ENCODE results near the gene DIP2C. TPM values are rescaled to one million over a fixed set of nuclear protein-coding genes. Genes with fewer than 3 reads are reported as not detected.
"Not testable (repeated sequence)": the region's sequence is repeated elsewhere in the genome, so short reads cannot be mapped to it uniquely, and the experiment has no call there.

DIP2C gene
- polyA plus RNA-seq, 4 donors, result 3.1 to 13.3 (median 4.7) TPM

DNA sequence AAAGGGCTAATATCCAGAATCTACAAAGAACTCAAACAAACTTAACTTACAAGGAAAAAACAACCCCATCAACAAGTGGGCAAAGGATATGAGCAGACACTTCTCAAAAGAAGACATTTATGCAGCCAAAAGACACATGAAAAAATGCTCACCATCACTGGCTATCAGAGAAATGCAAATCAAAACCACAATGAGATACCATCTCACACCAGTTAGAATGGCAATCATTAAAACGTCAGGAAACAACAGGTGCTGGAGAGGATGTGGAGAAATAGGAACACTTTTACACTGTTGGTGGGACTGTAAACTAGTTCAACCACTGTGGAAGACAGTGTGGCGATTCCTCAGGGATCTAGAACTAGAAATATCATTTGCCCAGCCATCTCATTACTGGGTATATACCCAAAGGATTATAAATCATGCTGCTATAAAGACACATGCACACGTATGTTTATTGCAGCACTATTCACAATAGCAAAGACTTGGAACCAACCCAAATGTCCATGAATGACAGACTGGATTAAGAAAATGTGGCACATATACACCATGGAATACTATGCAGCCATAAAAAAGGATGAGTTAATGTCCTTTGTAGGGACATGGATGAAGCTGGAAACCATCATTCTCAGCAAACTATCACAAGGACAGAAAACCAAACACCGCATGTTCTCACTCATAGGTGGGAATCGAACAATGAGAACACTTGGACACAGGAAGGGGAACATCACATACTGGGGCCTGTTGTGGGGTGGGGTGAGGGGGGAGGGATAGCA lies 423.5 kb downstream of the DIP2C start:
- H3K4me1 ChIP-seq (ENCODE audit: control insufficient read depth in 3 of 3, insufficient read depth in 2 of 3, low read depth in 1 of 3, low read length in 2 of 3); H3K27me3 ChIP-seq (ENCODE audit: control insufficient read depth in 3 of 3, insufficient read depth in 3 of 3, low read length in 3 of 3); H3K36me3 ChIP-seq (ENCODE audit: control insufficient read depth in 3 of 3, insufficient read depth in 2 of 3, low read depth in 1 of 3, low read length in 3 of 3); FAIRE-seq; H3K4me3 ChIP-seq (ENCODE audit: low read depth in 1 of 3, low read length in 3 of 3); DNase-seq; H3K27ac ChIP-seq (ENCODE audit: low read depth in 1 of 3, low read length in 2 of 3); H3K9me3 ChIP-seq (ENCODE audit: control insufficient read depth in 2 of 2, insufficient read depth in 1 of 2, low read depth in 1 of 2, low read length in 1 of 2): not testable (repeated sequence)
- WGBS, 3 donors, result 59 to 75% (median 61%) methylated on average over 3 to 4 of the region's 5 CpGs

DNA sequence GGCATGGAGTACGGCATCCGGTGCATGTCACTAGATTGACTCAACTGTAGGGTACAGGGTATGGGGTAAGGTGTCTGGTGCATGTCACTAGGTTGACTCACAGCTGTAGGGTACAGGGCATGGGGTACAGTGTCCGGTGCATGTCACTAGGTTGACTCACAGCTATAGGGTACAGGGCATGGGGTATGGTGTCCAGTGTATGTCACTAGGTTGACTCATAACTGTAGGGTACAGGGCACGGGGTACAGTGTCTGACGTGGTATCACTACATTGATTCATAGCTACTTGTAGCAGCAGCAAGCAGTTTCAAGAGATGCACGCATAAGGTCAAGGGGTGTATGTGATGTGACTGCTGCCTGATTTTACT lies 424.4 kb downstream of the DIP2C start:
- not testable (repeated sequence) for H3K4me3 ChIP-seq (ENCODE audit: low read depth in 1 of 3, low read length in 3 of 3); H3K36me3 ChIP-seq (ENCODE audit: control insufficient read depth in 3 of 3, insufficient read depth in 2 of 3, low read depth in 1 of 3, low read length in 3 of 3); H3K27me3 ChIP-seq (ENCODE audit: control insufficient read depth in 3 of 3, insufficient read depth in 3 of 3, low read length in 3 of 3); H3K27ac ChIP-seq (ENCODE audit: low read depth in 1 of 3, low read length in 2 of 3); FAIRE-seq; H3K4me1 ChIP-seq (ENCODE audit: control insufficient read depth in 3 of 3, insufficient read depth in 2 of 3, low read depth in 1 of 3, low read length in 2 of 3); DNase-seq; H3K9me3 ChIP-seq (ENCODE audit: control insufficient read depth in 2 of 2, insufficient read depth in 1 of 2, low read depth in 1 of 2, low read length in 1 of 2)
- WGBS, 3 donors, result 87 to 91% (median 90%) methylated on average over 6 of the region's 6 CpGs

- H3K4me1 ChIP-seq (ENCODE audit: control insufficient read depth in 3 of 3, insufficient read depth in 2 of 3, low read depth in 1 of 3, low read length in 2 of 3); H3K36me3 ChIP-seq (ENCODE audit: control insufficient read depth in 3 of 3, insufficient read depth in 2 of 3, low read depth in 1 of 3, low read length in 3 of 3); H3K27ac ChIP-seq (ENCODE audit: low read depth in 1 of 3, low read length in 2 of 3); FAIRE-seq; DNase-seq; H3K4me3 ChIP-seq (ENCODE audit: low read depth in 1 of 3, low read length in 3 of 3); H3K27me3 ChIP-seq (ENCODE audit: control insufficient read depth in 3 of 3, insufficient read depth in 3 of 3, low read length in 3 of 3); H3K9me3 ChIP-seq (ENCODE audit: control insufficient read depth in 2 of 2, insufficient read depth in 1 of 2, low read depth in 1 of 2, low read length in 1 of 2): not testable (repeated sequence)
- WGBS, 3 donors, result 75 to 82% (median 80%) methylated on average over 11 of the region's 11 CpGs
Observed at GRCh38 chr10:264160-265073, 425.1 kb downstream of the DIP2C start.

DNA sequence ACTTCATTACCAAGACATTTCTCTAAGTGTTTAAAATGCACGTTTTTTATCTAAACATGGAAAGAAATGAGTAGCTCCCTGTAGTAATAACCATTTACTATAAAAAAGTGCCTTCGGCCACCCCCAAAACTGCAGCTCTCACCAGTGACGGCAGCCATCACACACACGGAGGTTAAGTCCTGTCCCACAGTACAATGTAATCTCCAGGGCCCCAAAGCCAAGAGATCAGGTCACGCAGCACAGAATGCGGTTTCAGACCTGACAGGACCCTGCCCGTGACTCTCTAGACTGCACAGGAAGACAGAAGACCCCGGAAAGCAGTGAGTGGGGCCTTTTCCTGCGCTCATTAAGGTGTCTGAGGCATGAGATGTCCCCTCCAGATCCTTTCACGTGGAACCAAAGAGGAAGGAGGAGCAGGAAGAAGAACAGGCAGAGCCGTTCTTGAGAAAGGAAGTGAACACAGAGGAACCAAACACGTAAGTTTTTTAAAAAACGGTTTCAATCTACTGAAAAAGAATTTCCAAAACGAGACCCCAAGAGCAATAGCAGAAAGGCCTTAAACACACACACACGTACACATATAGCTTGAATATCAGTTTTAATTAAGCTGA lies 428.5 kb downstream of the DIP2C start:
- Histone ChIP-seq H3K27ac (ENCODE audit: low read depth in 1 of 3, low read length in 2 of 3) (no peak overlapping the region), H3K36me3 (ENCODE audit: control insufficient read depth in 3 of 3, insufficient read depth in 2 of 3, low read depth in 1 of 3, low read length in 3 of 3) (peaks cover 0 to 6% (median 0%) of the 10 kb centered on the region in 3 donors), H3K27me3 (ENCODE audit: control insufficient read depth in 3 of 3, insufficient read depth in 3 of 3, low read length in 3 of 3) (no peaks in the 10 kb centered on the region), H3K4me3 (ENCODE audit: low read depth in 1 of 3, low read length in 3 of 3) (no peak overlapping the region), H3K9me3 (ENCODE audit: control insufficient read depth in 2 of 2, insufficient read depth in 1 of 2, low read depth in 1 of 2, low read length in 1 of 2) (no peaks in the 10 kb centered on the region), H3K4me1 (ENCODE audit: control insufficient read depth in 3 of 3, insufficient read depth in 2 of 3, low read depth in 1 of 3, low read length in 2 of 3) (no peaks in the 10 kb centered on the region)
- DNase-seq (no peak), FAIRE-seq (no peak)
- 77 to 87% (median 79%) methylated on average over 15 of the region's 15 CpGs for WGBS, 3 donors

DNA sequence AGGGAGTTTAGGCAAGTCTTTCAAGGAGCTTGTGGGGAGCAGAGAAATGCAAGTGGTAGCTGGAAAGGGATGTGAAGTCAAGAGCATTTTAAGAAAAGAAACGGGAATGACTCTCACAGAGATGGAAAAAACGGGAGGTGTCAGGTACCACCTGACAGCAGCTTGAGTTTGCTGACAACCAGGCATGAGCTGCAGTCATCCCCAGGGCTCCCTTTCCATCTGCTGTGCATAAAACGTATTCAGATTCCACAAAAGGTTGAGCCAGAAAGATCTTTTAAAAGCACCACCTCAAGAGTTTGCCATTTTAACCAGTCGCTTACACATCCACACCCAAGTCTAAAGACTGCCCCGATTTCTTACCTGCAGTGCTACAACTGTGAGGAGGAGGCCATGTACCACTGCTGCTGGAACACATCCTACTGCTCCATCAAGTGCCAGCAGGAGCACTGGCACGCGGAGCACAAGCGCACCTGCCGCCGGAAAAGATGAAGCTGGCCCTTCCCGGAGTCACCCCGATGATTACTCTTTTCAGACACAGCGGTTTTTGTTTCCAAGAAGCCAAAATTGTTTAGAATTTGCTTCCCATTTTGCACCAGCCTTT lies 437.4 kb downstream of the DIP2C start:
- DNase-seq, result no peak
- FAIRE-seq, result no peak

DNA sequence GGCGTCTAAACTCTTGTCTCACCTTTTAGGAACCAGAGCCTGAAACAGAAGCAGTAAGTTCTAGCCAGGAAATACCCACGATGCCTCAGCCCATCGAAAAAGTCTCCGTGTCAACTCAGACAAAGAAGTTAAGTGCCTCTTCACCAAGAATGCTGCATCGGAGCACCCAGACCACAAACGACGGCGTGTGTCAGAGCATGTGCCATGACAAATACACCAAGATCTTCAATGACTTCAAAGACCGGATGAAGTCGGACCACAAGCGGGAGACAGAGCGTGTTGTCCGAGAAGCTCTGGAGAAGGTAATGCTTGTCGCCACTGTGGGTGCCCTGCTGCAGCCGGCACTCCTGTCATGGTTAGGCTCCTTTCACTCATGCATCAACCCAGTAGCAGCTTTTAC lies 441.2 kb downstream of the DIP2C start:
- Histone ChIP-seq H3K27me3 (ENCODE audit: control insufficient read depth in 3 of 3, insufficient read depth in 3 of 3, low read length in 3 of 3) (no peaks in the 10 kb centered on the region), H3K27ac (ENCODE audit: low read depth in 1 of 3, low read length in 2 of 3) (no peak overlapping the region), H3K4me3 (ENCODE audit: low read depth in 1 of 3, low read length in 3 of 3) (no peak overlapping the region), H3K36me3 (ENCODE audit: control insufficient read depth in 3 of 3, insufficient read depth in 2 of 3, low read depth in 1 of 3, low read length in 3 of 3) (peaks cover 23 to 33% (median 25%) of the 10 kb centered on the region in 3 donors), H3K4me1 (ENCODE audit: control insufficient read depth in 3 of 3, insufficient read depth in 2 of 3, low read depth in 1 of 3, low read length in 2 of 3) (no peaks in the 10 kb centered on the region), H3K9me3 (ENCODE audit: control insufficient read depth in 2 of 2, insufficient read depth in 1 of 2, low read depth in 1 of 2, low read length in 1 of 2) (no peaks in the 10 kb centered on the region)
- no peak for DNase-seq
- whole genome bisulfite sequencing, 3 donors, result 96 to 98% (median 97%) methylated on average over 15 of the region's 15 CpGs
- no peak for FAIRE-seq

More for the DNA sequence above, 437.4 kb downstream of the DIP2C start:
- Histone ChIP-seq H3K36me3 (ENCODE audit: control insufficient read depth in 3 of 3, insufficient read depth in 2 of 3, low read depth in 1 of 3, low read length in 3 of 3) (peaks cover 19 to 35% (median 22%) of the 10 kb centered on the region in 3 donors), H3K27ac (ENCODE audit: low read depth in 1 of 3, low read length in 2 of 3) (no peak overlapping the region), H3K27me3 (ENCODE audit: control insufficient read depth in 3 of 3, insufficient read depth in 3 of 3, low read length in 3 of 3) (no peaks in the 10 kb centered on the region), H3K4me1 (ENCODE audit: control insufficient read depth in 3 of 3, insufficient read depth in 2 of 3, low read depth in 1 of 3, low read length in 2 of 3) (no peaks in the 10 kb centered on the region), H3K9me3 (ENCODE audit: control insufficient read depth in 2 of 2, insufficient read depth in 1 of 2, low read depth in 1 of 2, low read length in 1 of 2) (no peaks in the 10 kb centered on the region), H3K4me3 (ENCODE audit: low read depth in 1 of 3, low read length in 3 of 3) (no peak overlapping the region)
- WGBS, 3 donors, result 94 to 96% (median 95%) methylated on average over 13 of the region's 13 CpGs

- DNase-seq (no peak), FAIRE-seq (no peak)
- H3K27ac ChIP-seq (ENCODE audit: low read depth in 1 of 3, low read length in 2 of 3), result no peak overlapping the region
- peaks cover 23 to 33% (median 25%) of the 10 kb centered on the region in 3 donors for H3K36me3 ChIP-seq (ENCODE audit: control insufficient read depth in 3 of 3, insufficient read depth in 2 of 3, low read depth in 1 of 3, low read length in 3 of 3)
- no peaks in the 10 kb centered on the region for H3K9me3 ChIP-seq (ENCODE audit: control insufficient read depth in 2 of 2, insufficient read depth in 1 of 2, low read depth in 1 of 2, low read length in 1 of 2)
- no peaks in the 10 kb centered on the region for H3K4me1 ChIP-seq (ENCODE audit: control insufficient read depth in 3 of 3, insufficient read depth in 2 of 3, low read depth in 1 of 3, low read length in 2 of 3)
- 94 to 97% (median 96%) methylated on average over 4 of the region's 4 CpGs for WGBS, 3 donors
- no peaks in the 10 kb centered on the region for H3K27me3 ChIP-seq (ENCODE audit: control insufficient read depth in 3 of 3, insufficient read depth in 3 of 3, low read length in 3 of 3)
- no peak overlapping the region for H3K4me3 ChIP-seq (ENCODE audit: low read depth in 1 of 3, low read length in 3 of 3)
Observed at GRCh38 chr10:247480-247879, 442.0 kb downstream of the DIP2C start.

DNA sequence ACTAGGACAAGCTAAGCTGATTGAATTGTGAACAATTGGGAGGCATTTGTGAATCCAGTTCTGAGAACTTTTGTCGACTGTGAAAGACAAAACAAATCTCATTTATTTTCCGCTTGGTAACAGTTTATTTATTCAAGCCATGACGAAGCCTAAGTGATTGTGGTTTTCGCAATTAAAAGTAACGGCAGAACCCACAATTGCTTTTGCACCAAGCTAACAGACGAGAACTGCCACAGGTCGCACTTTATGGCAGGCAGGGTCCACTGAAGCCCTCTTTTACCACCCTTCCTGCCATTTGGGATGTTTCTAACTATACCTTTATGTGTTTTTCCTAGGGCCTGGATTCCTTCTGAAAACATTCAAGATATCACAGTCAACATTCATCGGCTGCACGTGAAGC lies 443.0 kb downstream of the DIP2C start:
- DNase-seq (no peak), FAIRE-seq (no peak)
- no peaks in the 10 kb centered on the region for H3K4me1 ChIP-seq (ENCODE audit: control insufficient read depth in 3 of 3, insufficient read depth in 2 of 3, low read depth in 1 of 3, low read length in 2 of 3)
- H3K36me3 ChIP-seq (ENCODE audit: control insufficient read depth in 3 of 3, insufficient read depth in 2 of 3, low read depth in 1 of 3, low read length in 3 of 3), result peaks cover 18 to 32% (median 22%) of the 10 kb centered on the region in 3 donors
- WGBS, 3 donors, result 93 to 97% (median 97%) methylated on average over 9 of the region's 9 CpGs
- no peak overlapping the region for H3K4me3 ChIP-seq (ENCODE audit: low read depth in 1 of 3, low read length in 3 of 3)
- H3K27me3 ChIP-seq (ENCODE audit: control insufficient read depth in 3 of 3, insufficient read depth in 3 of 3, low read length in 3 of 3), result no peaks in the 10 kb centered on the region
- no peaks in the 10 kb centered on the region for H3K9me3 ChIP-seq (ENCODE audit: control insufficient read depth in 2 of 2, insufficient read depth in 1 of 2, low read depth in 1 of 2, low read length in 1 of 2)
- H3K27ac ChIP-seq (ENCODE audit: low read depth in 1 of 3, low read length in 2 of 3), result no peak overlapping the region

All from small intestine (tissue), 7 donors.